Measurements from ENCODE around the gene STON2. TPM values are rescaled to one million over a fixed set of nuclear protein-coding genes. Genes with fewer than 3 reads are reported as not detected.

The STON2 gene
- total RNA-seq, 4 donors from 2014 or later: 3.3 to 87.8 (median 11.0) TPM

DNA sequence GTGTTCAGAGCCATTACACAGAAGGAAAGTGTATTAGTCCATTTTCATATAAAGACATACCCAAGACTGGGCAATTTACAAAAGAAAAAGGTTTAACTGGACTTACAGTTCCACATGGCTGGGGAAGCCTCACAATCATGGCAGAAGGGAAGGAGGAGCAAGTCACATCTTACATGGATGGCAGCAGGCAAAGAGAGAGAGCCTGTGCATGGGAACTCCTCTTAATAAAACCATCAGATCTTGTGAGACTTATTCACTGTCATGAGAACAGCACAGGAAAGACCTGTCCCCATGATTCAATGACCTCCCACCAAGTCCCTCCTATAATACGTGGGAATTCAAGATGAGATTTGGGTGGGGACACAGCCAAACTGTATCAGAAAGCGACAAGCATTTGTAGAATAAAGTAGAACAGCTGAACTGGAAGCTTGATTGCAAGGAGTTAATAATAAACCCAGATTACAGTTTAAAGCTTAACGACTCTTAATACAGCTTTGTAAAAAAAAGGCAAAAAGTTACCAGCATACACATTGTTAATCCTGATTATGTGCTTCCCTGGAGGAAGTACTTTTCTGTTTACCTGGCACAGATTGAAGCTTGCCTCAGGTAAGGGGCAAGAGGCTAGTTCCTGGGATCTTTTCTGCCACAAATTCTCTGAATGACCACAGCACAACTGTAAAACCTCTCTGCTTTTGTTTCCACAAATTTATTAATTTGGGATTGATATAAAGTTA lies 18.1 kb upstream of the STON2 start:
- Histone ChIP-seq H3K4me3 (no peak overlapping the region), H3K36me3 (no peaks in the 10 kb centered on the region), H3K27ac (no peak overlapping the region), H3K9me3 (no peaks in the 10 kb centered on the region), H3K4me1 (no peaks in the 10 kb centered on the region), H3K27me3 (no peaks in the 10 kb centered on the region)
- intact Hi-C loops (cut with DNase I; ENCODE audit: low total_unique reads): no loop called here
- no peak for DNase-seq
- TF ChIP-seq, protein P1, sequence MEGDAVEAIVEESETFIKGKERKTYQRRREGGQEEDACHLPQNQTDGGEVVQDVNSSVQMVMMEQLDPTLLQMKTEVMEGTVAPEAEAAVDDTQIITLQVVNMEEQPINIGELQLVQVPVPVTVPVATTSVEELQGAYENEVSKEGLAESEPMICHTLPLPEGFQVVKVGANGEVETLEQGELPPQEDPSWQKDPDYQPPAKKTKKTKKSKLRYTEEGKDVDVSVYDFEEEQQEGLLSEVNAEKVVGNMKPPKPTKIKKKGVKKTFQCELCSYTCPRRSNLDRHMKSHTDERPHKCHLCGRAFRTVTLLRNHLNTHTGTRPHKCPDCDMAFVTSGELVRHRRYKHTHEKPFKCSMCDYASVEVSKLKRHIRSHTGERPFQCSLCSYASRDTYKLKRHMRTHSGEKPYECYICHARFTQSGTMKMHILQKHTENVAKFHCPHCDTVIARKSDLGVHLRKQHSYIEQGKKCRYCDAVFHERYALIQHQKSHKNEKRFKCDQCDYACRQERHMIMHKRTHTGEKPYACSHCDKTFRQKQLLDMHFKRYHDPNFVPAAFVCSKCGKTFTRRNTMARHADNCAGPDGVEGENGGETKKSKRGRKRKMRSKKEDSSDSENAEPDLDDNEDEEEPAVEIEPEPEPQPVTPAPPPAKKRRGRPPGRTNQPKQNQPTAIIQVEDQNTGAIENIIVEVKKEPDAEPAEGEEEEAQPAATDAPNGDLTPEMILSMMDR (IDR thresholded peaks at IDR 0.05): no peak
- no peak for TF ChIP-seq POLR2A (IDR thresholded peaks at IDR 0.05)

DNA sequence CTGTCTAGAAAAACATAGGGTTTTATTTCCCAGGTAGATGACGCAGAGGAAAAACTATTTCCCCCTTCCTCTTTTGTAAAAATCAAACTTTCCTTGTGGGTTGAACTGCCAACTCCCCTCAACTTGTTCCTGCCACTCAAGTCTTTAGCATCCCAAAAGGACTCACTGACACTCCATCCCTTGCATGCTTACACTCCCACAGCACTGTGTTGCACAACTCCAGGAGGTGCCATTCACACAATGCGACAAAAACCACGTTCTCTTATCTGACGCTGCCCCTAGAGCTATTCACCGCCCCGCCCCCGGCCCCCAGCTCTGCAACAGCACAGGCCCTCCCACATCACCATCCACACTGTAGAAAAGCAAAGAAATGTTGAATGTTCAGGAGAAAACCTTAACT lies 16.9 kb upstream of the STON2 start:
- intact Hi-C loops (cut with DNase I; ENCODE audit: low total_unique reads): no loop called here

GRCh38 chr14:81416194-81416952 lies 16.2 kb upstream of the STON2 start:
- Histone ChIP-seq H3K36me3 (no peaks in the 10 kb centered on the region), H3K9me3 (no peaks in the 10 kb centered on the region), H3K27me3 (no peaks in the 10 kb centered on the region), H3K4me3 (no peak overlapping the region), H3K4me1 (no peaks in the 10 kb centered on the region), H3K27ac (no peak overlapping the region)
- intact Hi-C loops (cut with DNase I; ENCODE audit: low total_unique reads): no loop called here
- no peak for DNase-seq
- TF ChIP-seq POLR2A (IDR thresholded peaks at IDR 0.05): no peak
- TF ChIP-seq, protein P1 (IDR thresholded peaks at IDR 0.05): no peak

More for the DNA sequence above, 16.9 kb upstream of the STON2 start:
- no peak for DNase-seq
- no peaks in the 10 kb centered on the region for H3K36me3 ChIP-seq
- TF ChIP-seq POLR2A (IDR thresholded peaks at IDR 0.05): no peak
- TF ChIP-seq, protein P1 (IDR thresholded peaks at IDR 0.05): no peak
- no peaks in the 10 kb centered on the region for H3K27me3 ChIP-seq
- no peak overlapping the region for H3K27ac ChIP-seq
- no peak overlapping the region for H3K4me3 ChIP-seq
- no peaks in the 10 kb centered on the region for H3K4me1 ChIP-seq
- H3K9me3 ChIP-seq: no peaks in the 10 kb centered on the region

DNA sequence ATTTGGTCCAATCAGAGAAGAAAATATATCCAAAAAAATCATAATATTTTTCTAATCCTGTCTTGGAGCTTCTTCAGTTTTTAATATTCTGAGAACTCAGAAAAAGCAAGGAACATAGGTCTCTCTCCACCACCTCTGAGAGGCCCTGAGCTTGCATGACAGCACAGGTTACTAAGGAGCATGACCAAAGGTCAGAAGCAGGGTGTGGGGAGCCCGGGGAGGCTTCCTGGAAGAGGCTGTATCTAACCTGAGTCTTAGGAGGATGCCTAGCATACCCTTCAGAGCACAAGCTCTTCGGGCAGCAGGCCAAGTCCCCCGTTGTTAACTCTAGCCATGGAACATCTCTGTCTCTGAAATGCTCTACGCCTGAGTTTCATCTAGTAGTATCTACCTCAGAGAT lies 15.7 kb upstream of the STON2 start:
- Histone ChIP-seq H3K36me3 (no peaks in the 10 kb centered on the region), H3K27ac (no peak overlapping the region), H3K4me3 (no peak overlapping the region), H3K27me3 (no peaks in the 10 kb centered on the region), H3K9me3 (no peaks in the 10 kb centered on the region), H3K4me1 (no peaks in the 10 kb centered on the region)
- intact Hi-C loops (cut with DNase I; ENCODE audit: low total_unique reads): no loop called here
- TF ChIP-seq POLR2A (IDR thresholded peaks at IDR 0.05): no peak
- TF ChIP-seq, protein P1 (IDR thresholded peaks at IDR 0.05): no peak
- no peak for DNase-seq

GRCh38 chr14:81414123-81414522 lies 14.0 kb upstream of the STON2 start:
- no peak for TF ChIP-seq POLR2A (IDR thresholded peaks at IDR 0.05)
- TF ChIP-seq, protein P1 (IDR thresholded peaks at IDR 0.05): no peak

More at GRCh38 chr14:81414123-81414522, 14.0 kb upstream of the STON2 start:
- no peaks in the 10 kb centered on the region for H3K36me3 ChIP-seq
- no peak overlapping the region for H3K4me3 ChIP-seq
- H3K27me3 ChIP-seq: no peaks in the 10 kb centered on the region
- intact Hi-C loops (cut with DNase I; ENCODE audit: low total_unique reads): no loop called here
- H3K9me3 ChIP-seq: no peaks in the 10 kb centered on the region
- no peak for DNase-seq
- H3K27ac ChIP-seq: no peak overlapping the region
- no peaks in the 10 kb centered on the region for H3K4me1 ChIP-seq

All from uterus (tissue), 4 donors.